22Rv1 (cell line): ENCODE results near the gene ADAMTS2.

Experiments used
- CTCF ChIP-seq: fragments of 450-650 bp; IDR thresholded peaks from 2 replicates; pipeline ENCODE4 v1.5.1; 2017; ENCODE audit warnings: mild to moderate bottlenecking
- ZFX ChIP-seq: fragments of 450-650 bp; IDR thresholded peaks from 2 replicates; pipeline ENCODE4 v1.6.1; 2017; ENCODE audit warnings: antibody characterized with exemption, borderline replicate concordance

- no peak for TF ChIP-seq CTCF
- TF ChIP-seq ZFX: no peak
Measured at GRCh38 chr5:179314606-179315355, 30.5 kb downstream of the ADAMTS2 start.
